Measurements from ENCODE around the gene MRPS18A.
"Not testable (repeated sequence)": the region's sequence is repeated elsewhere in the genome, so short reads cannot be mapped to it uniquely, and the experiment has no call there.

The MRPS18A gene

DNA sequence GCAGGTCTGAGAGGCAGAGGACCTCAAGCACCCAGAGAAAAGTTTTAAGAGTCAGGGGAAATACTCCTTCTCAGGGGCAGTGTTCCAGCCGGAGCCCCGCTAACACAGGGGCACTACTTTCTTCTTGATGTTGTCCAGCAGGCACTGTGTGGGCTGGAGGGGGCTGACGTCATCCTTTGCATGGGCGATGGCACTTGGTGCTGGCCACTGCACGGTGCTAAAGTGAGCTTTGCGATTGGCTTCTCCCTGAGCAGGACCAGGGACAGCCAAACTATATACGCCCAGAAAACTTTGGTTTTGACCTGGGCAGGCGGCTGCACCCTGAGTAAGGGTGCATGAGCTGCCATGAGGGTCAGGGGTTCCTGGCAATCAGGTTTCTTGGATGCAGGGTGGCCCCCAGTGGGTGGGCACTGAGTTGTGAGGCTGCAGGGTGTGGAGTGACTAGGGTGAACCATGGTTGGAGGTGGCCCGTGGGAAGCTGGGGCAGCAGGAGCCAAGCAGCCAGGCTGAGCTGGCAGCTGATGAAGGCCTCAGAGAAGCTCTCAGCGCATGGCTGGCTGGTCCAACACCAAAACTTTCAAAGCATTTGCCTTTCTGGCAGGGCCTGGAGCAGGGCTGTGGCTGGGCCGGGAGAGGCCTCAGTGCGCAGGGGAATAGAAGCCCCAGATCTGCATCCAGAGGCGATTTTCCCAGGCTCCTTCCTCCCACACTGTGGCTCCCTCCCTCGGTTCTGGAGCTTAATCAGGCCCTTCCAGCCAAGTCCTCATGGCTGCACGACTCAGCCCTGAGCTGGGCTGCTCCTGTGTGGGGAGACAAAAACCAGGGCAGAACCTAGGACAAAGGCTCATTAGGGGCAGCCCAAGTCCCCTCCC lies 18.3 kb downstream of the MRPS18A start:
- no peak for DNase-seq

DNA sequence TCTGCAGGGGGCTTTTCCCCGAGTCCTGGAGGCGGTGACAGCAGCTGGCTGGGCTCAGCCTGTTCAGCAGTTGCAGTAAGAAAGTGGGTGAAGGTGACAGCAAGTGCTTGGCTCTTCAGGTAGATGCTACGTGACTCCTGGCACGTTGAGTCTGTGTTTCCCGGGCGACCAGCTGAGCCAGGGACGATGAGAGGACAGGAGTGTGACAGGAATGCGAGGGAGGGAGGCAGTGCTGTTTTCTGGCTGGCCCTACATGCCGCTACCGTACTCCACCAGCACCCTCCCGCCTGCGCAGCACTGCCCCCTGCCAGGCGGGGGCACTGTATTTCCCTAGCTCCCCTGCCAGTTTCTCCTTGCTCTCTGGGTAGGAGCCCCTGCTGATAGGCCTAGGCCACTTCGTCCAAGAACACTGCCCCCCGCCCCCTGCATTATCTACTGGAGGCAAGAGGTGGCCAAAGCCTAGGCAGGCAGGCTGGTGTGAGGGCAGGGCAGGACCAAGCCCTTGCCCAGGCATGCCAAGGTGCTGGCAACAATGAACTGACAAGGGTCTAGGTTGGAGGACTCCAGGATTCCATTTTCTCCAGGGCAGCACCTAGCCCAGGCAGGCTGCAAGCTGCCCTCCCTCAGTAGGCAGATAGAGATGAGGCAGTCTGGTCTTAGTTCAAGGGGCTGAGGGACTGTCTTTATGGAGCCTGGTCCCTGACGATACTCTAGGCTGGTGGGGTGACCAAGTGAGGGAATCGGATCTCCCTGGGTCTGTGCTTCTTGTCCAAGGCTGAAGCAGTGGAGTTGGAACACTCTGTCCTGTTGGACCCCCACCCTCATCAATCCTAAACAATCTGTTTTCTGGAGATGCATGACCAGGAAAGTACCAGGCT lies 19.2 kb downstream of the MRPS18A start:
- DNase-seq, result peak; percentile 36

DNA sequence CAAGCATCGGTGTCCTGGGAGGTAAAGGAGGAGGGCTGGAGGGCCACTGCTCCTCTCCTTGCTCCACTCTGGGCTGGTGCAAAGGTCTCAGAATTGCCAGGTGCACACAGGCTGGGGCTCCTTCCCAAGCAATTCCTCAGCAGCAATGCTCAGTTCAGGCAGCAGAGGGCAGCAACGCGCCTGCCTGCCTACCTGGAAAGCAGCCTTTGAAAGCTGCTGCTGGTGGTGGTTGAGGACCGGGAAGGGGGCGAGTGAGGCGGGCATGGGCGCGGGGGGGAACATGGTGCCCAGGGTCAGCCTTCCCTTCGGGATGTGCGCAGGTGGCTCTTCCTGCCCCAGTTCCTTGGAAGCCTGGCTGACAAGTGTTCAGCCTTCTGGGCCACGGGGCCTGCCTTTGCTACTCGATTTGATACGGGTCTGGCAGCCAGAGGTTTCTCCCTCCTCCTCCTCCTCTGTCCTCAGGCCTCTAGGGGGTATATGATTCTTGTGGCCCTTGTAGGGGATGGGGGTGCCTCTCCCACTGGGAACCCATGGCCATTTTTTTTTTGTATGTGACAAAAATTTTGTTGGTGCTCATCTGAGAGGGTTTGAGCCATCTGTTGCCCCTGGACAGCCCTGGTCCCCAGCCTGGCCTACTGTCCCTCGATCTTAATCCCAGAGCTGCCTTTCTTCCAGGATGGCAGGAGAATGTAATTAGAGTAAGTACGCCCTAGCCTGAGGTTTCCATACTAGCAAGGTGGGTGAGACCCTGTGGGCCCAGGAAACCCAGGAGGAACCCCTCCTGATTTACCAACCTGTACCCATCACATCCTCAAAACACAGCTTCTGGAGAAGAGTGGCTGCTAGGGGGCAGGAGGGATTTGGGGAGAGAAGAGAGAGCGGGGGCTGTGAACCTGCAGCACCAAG lies 20.1 kb downstream of the MRPS18A start:
- DNase-seq, result peak; percentile 77

- DNase-seq, result no peak
Measured at GRCh38 chr6:43666196-43666920, 21.2 kb downstream of the MRPS18A start.

DNA sequence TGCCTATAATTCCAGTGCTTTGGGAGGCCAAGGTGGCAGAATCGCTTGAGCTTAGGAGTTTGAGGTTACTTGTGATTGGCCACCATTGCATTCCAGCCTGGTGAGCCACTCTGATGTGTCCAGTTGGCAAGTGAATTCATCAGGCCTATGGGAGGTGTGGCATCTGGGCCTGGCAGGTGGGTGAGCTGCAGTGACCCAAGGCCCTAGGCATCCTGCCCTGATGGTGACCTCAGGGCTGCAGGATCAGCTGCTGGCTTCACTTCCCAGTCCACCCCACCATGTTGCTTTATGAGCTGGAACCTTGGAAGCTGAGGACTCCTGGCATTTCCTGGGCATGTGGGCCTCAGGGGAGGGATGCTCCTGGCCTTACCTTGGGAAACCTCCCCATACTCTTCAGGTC lies 22.2 kb downstream of the MRPS18A start:
- no peak for DNase-seq

DNA sequence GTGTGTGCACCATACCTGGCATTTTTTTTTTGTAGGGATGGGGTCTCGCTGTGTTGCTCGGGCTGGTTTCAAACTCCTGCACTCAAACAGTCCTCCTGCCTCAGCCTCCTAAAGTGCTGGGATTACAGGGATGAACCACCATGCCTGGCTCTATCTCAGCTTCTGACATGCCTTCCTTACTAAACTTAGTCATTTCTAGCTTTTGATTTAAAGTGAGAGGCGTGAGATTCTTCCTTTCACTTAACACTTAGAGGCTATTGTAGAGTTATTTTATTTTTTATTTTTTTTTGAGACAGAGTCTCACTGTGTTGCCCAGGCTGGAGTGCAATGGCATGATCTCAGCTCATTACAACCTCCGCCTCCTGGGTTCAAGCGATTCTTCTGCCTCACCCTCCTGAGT lies 24.6 kb downstream of the MRPS18A start:
- DNase-seq, result not testable (repeated sequence)

GRCh38 chr6:43658161-43658560 lies 29.4 kb downstream of the MRPS18A start:
- DNase-seq, result no peak

GRCh38 chr6:43657221-43657802 lies 30.3 kb downstream of the MRPS18A start:
- DNase-seq, result no peak

DNA sequence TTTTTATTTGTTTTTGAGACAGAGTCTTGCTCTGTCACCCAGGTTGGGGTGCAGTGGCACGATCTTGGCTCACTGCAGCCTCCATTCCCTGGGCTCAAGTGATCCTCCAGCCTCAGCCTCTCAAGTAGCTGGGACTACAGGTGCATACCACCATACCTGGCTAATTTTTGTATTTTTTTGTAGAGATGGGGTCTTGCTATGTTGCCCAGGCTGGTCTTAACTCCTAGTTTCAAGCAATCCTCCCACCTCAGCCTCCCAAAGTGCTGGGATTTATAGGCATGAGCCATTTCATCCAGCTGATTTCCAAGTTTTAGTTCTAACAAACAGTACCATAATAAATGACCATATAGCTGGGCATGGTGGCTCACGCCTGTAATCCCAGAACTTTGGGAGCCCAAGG lies 34.8 kb downstream of the MRPS18A start:
- DNase-seq, result not testable (repeated sequence)

GRCh38 chr6:43648248-43648647 lies 39.3 kb downstream of the MRPS18A start:
- no peak for DNase-seq

GRCh38 chr6:43647613-43648012 lies 40.0 kb downstream of the MRPS18A start:
- DNase-seq, result no peak

GRCh38 chr6:43645613-43645964 lies 42.0 kb downstream of the MRPS18A start:
- DNase-seq, result no peak

- peak; percentile 76 for DNase-seq
Measured at GRCh38 chr6:43644940-43645612, 42.5 kb downstream of the MRPS18A start, which contains the start of gene RSPH9. Gene RSPH9 (plus strand): TSS chr6:43645036. CDS start chr6:43645099, 63 bp downstream.

GRCh38 chr6:43639984-43640800 lies 47.4 kb downstream of the MRPS18A start:
- DNase-seq, result no peak

GRCh38 chr6:43636308-43636659 lies 51.3 kb downstream of the MRPS18A start:
- peak; percentile 9 for DNase-seq

- peak; percentile 85 for DNase-seq
Measured at GRCh38 chr6:43635387-43636307, 51.9 kb downstream of the MRPS18A start, which contains the start of gene MAD2L1BP. Gene MAD2L1BP (plus strand): TSS chr6:43635840. CDS start chr6:43635876, 36 bp downstream.

GRCh38 chr6:43634702-43635303 lies 52.8 kb downstream of the MRPS18A start:
- no peak for DNase-seq

DNA sequence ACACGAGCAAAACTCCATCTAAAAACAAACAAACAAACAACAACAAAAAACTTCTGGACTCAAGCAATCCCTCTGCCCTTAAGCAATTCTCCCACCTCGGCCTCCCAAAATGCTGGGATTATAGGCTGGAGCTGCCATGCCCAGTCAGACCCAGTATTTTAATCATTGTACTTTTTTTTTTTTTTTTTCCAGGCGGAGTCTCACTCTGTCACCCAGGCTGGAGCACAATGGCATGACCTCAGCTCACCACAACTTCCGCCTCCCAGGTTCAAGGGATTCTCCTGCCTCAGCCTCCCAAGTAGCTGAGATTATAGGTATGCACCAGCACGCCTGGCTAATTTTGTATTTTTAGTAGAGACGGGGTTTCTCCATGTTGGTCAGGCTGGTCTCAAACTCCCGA lies 54.6 kb downstream of the MRPS18A start:
- not testable (repeated sequence) for DNase-seq

Data from CD4-positive, alpha-beta T cell treated with Interleukin-10 for 1 hour (primary cell).